H9 (cell line): ENCODE results near the gene DDX55. TPM values are rescaled to one million over a fixed set of nuclear protein-coding genes. Genes with fewer than 3 reads are reported as not detected.

ENCODE experiments used
- DNase-seq: peaks from one replicate; pipeline ENCODE4 v3.0.0-alpha.2; 2017
- H2AFZ ChIP-seq: one replicate; pipeline ENCODE4 v1.6.1; 2013; ENCODE audit warnings: mild to moderate bottlenecking, low read length, control low read depth, moderate library complexity
- H2AK5ac ChIP-seq: 2 replicates; pipeline ENCODE4 v1.6.1; 2013; ENCODE audit warnings: low read length, control low read depth, mixed read lengths; ENCODE audit not compliant: insufficient read length
- H2BK120ac ChIP-seq: one replicate; pipeline ENCODE4 v1.6.1; 2013; ENCODE audit warnings: low read depth, mild to moderate bottlenecking, low read length, control low read depth, inconsistent platforms; ENCODE audit not compliant: poor library complexity, severe bottlenecking
- H2BK12ac ChIP-seq: 2 replicates; pipeline ENCODE4 v1.6.1; 2013; ENCODE audit warnings: low read length, control low read depth, mixed read lengths, low read depth; ENCODE audit not compliant: insufficient read length
- H2BK15ac ChIP-seq: 2 replicates; pipeline ENCODE4 v1.6.1; 2013; ENCODE audit warnings: low read depth, low read length, control low read depth
- H2BK20ac ChIP-seq: one replicate; pipeline ENCODE4 v1.6.1; 2013; ENCODE audit warnings: low read depth, mild to moderate bottlenecking, low read length, control low read depth, inconsistent platforms; ENCODE audit not compliant: poor library complexity, severe bottlenecking
- H2BK5ac ChIP-seq: 2 replicates; pipeline ENCODE4 v1.6.1; 2013; ENCODE audit warnings: low read length, control low read depth, mixed read lengths; ENCODE audit not compliant: insufficient read length
- H3K14ac ChIP-seq: 2 replicates; pipeline ENCODE4 v1.6.1; 2013; ENCODE audit warnings: low read length, control low read depth; ENCODE audit not compliant: insufficient read depth
- H3K18ac ChIP-seq: 2 replicates; pipeline ENCODE4 v1.6.1; 2013; ENCODE audit warnings: low read depth, mild to moderate bottlenecking, mixed read lengths, low read length, control low read depth; ENCODE audit not compliant: insufficient read length
- H3K23ac ChIP-seq: 2 replicates; pipeline ENCODE4 v1.6.1; 2013; ENCODE audit warnings: low read length, control low read depth, mixed read lengths, low read depth; ENCODE audit not compliant: insufficient read length
- H3K23me2 ChIP-seq: 2 replicates; pipeline ENCODE4 v1.6.1; 2013; ENCODE audit warnings: low read depth, mild to moderate bottlenecking, mixed read lengths, low read length, control low read depth; ENCODE audit not compliant: insufficient read length, poor library complexity, severe bottlenecking
- H3K27ac ChIP-seq: 2 replicates; pipeline ENCODE4 v1.5.1; 2013; ENCODE audit warnings: low read length, control low read depth, mixed read lengths, low read depth; ENCODE audit not compliant: insufficient read length
- H3K27me3 ChIP-seq: 2 replicates; pipeline ENCODE4 v1.6.1; 2013; ENCODE audit warnings: low read length, control low read depth, inconsistent platforms; ENCODE audit not compliant: insufficient read depth
- H3K4ac ChIP-seq: 2 replicates; pipeline ENCODE4 v1.6.1; 2013; ENCODE audit warnings: low read depth, mild to moderate bottlenecking, control low read depth, inconsistent platforms, low read length, moderate library complexity
- H3K4me1 ChIP-seq: 2 replicates; pipeline ENCODE4 v1.6.1; 2013; ENCODE audit warnings: low read length, control low read depth, inconsistent platforms; ENCODE audit not compliant: insufficient read depth
- H3K4me2 ChIP-seq: 2 replicates; pipeline ENCODE4 v1.6.1; 2013; ENCODE audit warnings: low read length, control low read depth, mixed read lengths; ENCODE audit not compliant: insufficient read length, insufficient read depth
- H3K56ac ChIP-seq: 2 replicates; pipeline ENCODE4 v1.6.1; 2013; ENCODE audit warnings: low read depth, mild to moderate bottlenecking, mixed read lengths, low read length, control low read depth; ENCODE audit not compliant: insufficient read length
- H3K79me1 ChIP-seq: 2 replicates; pipeline ENCODE4 v1.6.1; 2013; ENCODE audit warnings: low read depth, mild to moderate bottlenecking, moderate library complexity, low read length, control low read depth, inconsistent platforms; ENCODE audit not compliant: insufficient read depth, poor library complexity, severe bottlenecking
- H3K79me2 ChIP-seq: 2 replicates; pipeline ENCODE4 v1.6.1; 2013; ENCODE audit warnings: low read length, control low read depth, inconsistent platforms; ENCODE audit not compliant: insufficient read depth
- H3K9ac ChIP-seq: 2 replicates; pipeline ENCODE4 v1.6.1; 2013; ENCODE audit warnings: low read length, control low read depth, mixed read lengths; ENCODE audit not compliant: insufficient read length; ENCODE audit errors: extremely low read depth
- H3K9me3 ChIP-seq: one replicate; pipeline ENCODE4 v1.6.1; 2013; ENCODE audit warnings: low read depth, low read length, inconsistent platforms; ENCODE audit not compliant: control insufficient read depth
- H3T11ph ChIP-seq: one replicate; pipeline ENCODE4 v1.6.1; 2013; ENCODE audit warnings: mild to moderate bottlenecking, low read length, control low read depth, inconsistent platforms
- H4K20me1 ChIP-seq: one replicate; pipeline ENCODE4 v1.6.1; 2013; ENCODE audit not compliant: control insufficient read depth, insufficient read length, insufficient read depth
- H4K5ac ChIP-seq: 2 replicates; pipeline ENCODE4 v1.6.1; 2013; ENCODE audit warnings: low read depth, mild to moderate bottlenecking, mixed read lengths, low read length, control low read depth; ENCODE audit not compliant: insufficient read length
- H4K8ac ChIP-seq: replicated peaks from 2 replicates; pipeline ENCODE4 v1.6.1; 2013; ENCODE audit warnings: low read length, control low read depth, mixed read lengths, low read depth; ENCODE audit not compliant: insufficient read length
- H4K91ac ChIP-seq: 2 replicates; pipeline ENCODE4 v1.6.1; 2013; ENCODE audit warnings: low read depth, mild to moderate bottlenecking, moderate library complexity, mixed read lengths, low read length, control low read depth; ENCODE audit not compliant: insufficient read length
- H3K27ac Mint-ChIP-seq, 3 experiments: 2 replicates in 2 of 3; 3 replicates in 1 of 3; pipeline ENCODE4 v1.8.0; 2020 to 2021; ENCODE audit warnings: mixed read lengths in 3 of 3, mild to moderate bottlenecking in 1 of 3, moderate library complexity in 1 of 3
- H3K27me3 Mint-ChIP-seq: 2 replicates; pipeline ENCODE4 v1.8.0; 2021; ENCODE audit warnings: low read depth, mild to moderate bottlenecking, moderate library complexity, mixed read lengths
- H3K36me3 Mint-ChIP-seq, 3 experiments: 2 replicates in 2 of 3; 3 replicates in 1 of 3; pipeline ENCODE4 v1.8.0; 2020 to 2021; ENCODE audit warnings: low read depth in 3 of 3, mixed read lengths in 3 of 3; ENCODE audit not compliant: insufficient read depth in 1 of 3
- H3K4me1 Mint-ChIP-seq, 2 experiments: 2 replicates each; pipeline ENCODE4 v1.8.0; 2020; ENCODE audit warnings: mixed read lengths in 2 of 2
- H3K4me3 Mint-ChIP-seq, 2 experiments: 2 replicates in 1 of 2; 3 replicates in 1 of 2; pipeline ENCODE4 v1.8.0; 2020 to 2021; ENCODE audit warnings: mild to moderate bottlenecking in 2 of 2, mixed read lengths in 2 of 2, moderate library complexity in 1 of 2
- H3K9me3 Mint-ChIP-seq, 2 experiments: 2 replicates in 1 of 2; 3 replicates in 1 of 2; pipeline ENCODE4 v1.8.0; 2020; ENCODE audit warnings: mild to moderate bottlenecking in 2 of 2, mixed read lengths in 2 of 2, moderate library complexity in 1 of 2
- WGBS: extraction: QIAGEN DNeasy Blood & Tissue Kit; methylation state at CpG from one replicate; pipeline ENCODE4 v1.1.7; 2013; ENCODE audit warnings: missing lambda C conversion rate, low lambda C conversion rate, mixed read lengths; ENCODE audit not compliant: insufficient read length; ENCODE audit errors: extremely low coverage; 5-methylcytosine and 5-hydroxymethylcytosine counted together
- total RNA-seq: library from RNA; stranded (reverse); gene quantifications from 2 replicates; pipeline ENCODE4 v1.2.1, GENCODE V29; 2021
- TF ChIP-seq, protein P1 (sequence below): fragments of 200-600 bp; sonication (generic); conservative IDR thresholded peaks from 3 replicates; pipeline ENCODE4 v1.8.0; 2021; ENCODE audit warnings: antibody characterized with exemption, mild to moderate bottlenecking

Gene DDX55
- total RNA-seq, 1 experiment from 2014 or later = 51.7 TPM

DNA sequence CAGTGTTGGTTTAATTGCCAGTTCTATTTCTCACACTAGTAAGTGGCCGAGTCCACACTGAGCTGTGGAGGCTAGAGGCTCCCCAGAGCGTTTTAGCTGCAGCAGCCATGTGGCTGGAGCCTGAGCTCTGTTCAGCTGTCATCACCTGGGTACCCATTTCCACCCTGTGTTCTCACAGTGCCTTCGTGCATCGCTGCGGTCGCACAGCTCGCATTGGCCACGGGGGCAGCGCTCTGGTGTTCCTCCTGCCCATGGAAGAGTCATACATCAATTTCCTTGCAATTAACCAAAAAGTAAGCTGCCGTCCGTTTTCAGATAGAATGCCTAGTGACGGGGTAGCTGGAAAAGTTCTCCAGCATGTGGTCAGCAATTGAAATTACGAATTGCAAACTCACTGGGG lies 15.7 kb downstream of the DDX55 start:
- no peak overlapping the region for H4K8ac ChIP-seq
- no peak overlapping the region for H4K5ac ChIP-seq
- no peaks in the 10 kb centered on the region for H3K27me3 ChIP-seq
- H3K4me1 ChIP-seq = no peaks in the 10 kb centered on the region
- H4K20me1 ChIP-seq = no peaks in the 10 kb centered on the region
- peak; percentile 35 for DNase-seq
- no CpG with 5 or more reads among the region's 13 CpGs for WGBS
- Mint-ChIP-seq H3K4me3 (no peak overlapping the region), H3K9me3 (no peaks in the 10 kb centered on the region), H3K36me3 (peaks cover 54 to 93% (median 84%) of the 10 kb centered on the region in 3 experiments; a peak in 6 of 7 replicates), H3K27ac (peak overlapping the region in 1 of 3 experiments; percentile 70; a peak in 1 of 7 replicates), H3K27me3 (no peaks in the 10 kb centered on the region), H3K4me1 (no peaks in the 10 kb centered on the region)
- no peaks in the 10 kb centered on the region for H3K79me1 ChIP-seq
- H3K9me3 ChIP-seq = no peaks in the 10 kb centered on the region
- H2BK20ac ChIP-seq = no peak overlapping the region
- H2BK5ac ChIP-seq = no peak overlapping the region
- H3T11ph ChIP-seq = no peak overlapping the region
- H3K14ac ChIP-seq = no peak overlapping the region
- no peak overlapping the region for H2BK15ac ChIP-seq
- no peak overlapping the region for H3K9ac ChIP-seq
- H2BK120ac ChIP-seq = no peak overlapping the region
- no peak overlapping the region for H3K56ac ChIP-seq
- no peak overlapping the region for H3K4ac ChIP-seq
- no peak overlapping the region for H3K23ac ChIP-seq
- H3K23me2 ChIP-seq = no peaks in the 10 kb centered on the region
- no peak overlapping the region for H2AK5ac ChIP-seq
- no peak overlapping the region for H4K91ac ChIP-seq
- no peak overlapping the region for H2AFZ ChIP-seq
- H3K79me2 ChIP-seq = no peaks in the 10 kb centered on the region
- H2BK12ac ChIP-seq = no peak overlapping the region
- H3K18ac ChIP-seq = no peak overlapping the region
- no peak overlapping the region for H3K4me2 ChIP-seq
- no peak overlapping the region for H3K27ac ChIP-seq
- TF ChIP-seq, protein P1, sequence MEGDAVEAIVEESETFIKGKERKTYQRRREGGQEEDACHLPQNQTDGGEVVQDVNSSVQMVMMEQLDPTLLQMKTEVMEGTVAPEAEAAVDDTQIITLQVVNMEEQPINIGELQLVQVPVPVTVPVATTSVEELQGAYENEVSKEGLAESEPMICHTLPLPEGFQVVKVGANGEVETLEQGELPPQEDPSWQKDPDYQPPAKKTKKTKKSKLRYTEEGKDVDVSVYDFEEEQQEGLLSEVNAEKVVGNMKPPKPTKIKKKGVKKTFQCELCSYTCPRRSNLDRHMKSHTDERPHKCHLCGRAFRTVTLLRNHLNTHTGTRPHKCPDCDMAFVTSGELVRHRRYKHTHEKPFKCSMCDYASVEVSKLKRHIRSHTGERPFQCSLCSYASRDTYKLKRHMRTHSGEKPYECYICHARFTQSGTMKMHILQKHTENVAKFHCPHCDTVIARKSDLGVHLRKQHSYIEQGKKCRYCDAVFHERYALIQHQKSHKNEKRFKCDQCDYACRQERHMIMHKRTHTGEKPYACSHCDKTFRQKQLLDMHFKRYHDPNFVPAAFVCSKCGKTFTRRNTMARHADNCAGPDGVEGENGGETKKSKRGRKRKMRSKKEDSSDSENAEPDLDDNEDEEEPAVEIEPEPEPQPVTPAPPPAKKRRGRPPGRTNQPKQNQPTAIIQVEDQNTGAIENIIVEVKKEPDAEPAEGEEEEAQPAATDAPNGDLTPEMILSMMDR = no peak
